GM19463 (cell line): Measurements from ENCODE around the gene SLC22A24.
"Not testable (repeated sequence)": the region's sequence is repeated elsewhere in the genome, so short reads cannot be mapped to it uniquely, and the experiment has no call there.

ENCODE experiments used
- ATAC-seq: cut with Tn5 transposase; IDR thresholded peaks from one replicate; pipeline ENCODE4 v1.9.1; 2021; ENCODE audit warnings: mild to moderate bottlenecking, moderate library complexity; ENCODE audit not compliant: unreplicated experiment

The SLC22A24 gene, protein sequence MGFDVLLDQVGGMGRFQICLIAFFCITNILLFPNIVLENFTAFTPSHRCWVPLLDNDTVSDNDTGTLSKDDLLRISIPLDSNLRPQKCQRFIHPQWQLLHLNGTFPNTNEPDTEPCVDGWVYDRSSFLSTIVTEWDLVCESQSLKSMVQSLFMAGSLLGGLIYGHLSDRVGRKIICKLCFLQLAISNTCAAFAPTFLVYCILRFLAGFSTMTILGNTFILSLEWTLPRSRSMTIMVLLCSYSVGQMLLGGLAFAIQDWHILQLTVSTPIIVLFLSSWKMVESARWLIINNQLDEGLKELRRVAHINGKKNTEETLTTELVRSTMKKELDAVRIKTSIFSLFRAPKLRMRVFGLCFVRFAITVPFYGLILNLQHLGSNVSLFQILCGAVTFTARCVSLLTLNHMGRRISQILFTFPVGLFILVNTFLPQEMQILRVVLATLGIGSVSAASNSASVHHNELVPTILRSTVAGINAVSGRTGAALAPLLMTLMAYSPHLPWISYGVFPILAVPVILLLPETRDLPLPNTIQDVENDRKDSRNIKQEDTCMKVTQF

GRCh38 chr11:63144121-63144520, at the start of gene SLC22A24:
TSS of gene SLC22A24 (minus strand) at chr11:63144221. CDS start at chr11:63143779, 442 bp downstream.
- no peak for ATAC-seq

- ATAC-seq = no peak
Measured at GRCh38 chr11:63180536-63180935, 36.5 kb upstream of the SLC22A24 start.

DNA sequence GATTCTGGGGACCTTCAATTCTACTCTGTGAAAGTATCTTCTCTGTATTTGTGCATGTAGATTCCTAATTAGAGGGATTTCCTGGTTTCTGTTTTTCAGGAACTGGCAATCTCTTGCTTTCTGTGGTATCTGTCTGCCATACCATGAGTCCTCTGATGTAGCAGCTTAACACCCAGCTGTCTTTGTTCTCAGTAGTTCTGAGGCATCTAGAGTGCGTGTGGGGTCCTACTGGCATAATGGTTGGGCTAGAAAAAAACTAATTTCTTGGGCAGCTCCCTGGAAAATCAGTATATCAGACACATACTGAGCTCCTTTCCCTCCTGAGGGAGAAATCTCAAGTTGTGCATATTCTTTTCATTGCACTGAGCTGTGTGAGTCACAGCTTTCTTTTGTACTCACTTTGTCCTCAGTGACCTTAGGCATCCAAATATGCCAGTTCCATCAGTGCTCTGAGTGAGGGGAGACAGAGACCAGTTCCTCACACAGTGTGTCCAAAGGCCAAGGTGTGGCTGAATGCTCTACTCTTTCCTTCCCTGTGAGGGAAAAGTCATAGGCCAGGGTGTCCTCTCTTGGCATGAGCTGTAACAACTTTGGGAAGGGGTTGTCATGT, 35.5 kb upstream of the SLC22A24 start:
- ATAC-seq = no peak

DNA sequence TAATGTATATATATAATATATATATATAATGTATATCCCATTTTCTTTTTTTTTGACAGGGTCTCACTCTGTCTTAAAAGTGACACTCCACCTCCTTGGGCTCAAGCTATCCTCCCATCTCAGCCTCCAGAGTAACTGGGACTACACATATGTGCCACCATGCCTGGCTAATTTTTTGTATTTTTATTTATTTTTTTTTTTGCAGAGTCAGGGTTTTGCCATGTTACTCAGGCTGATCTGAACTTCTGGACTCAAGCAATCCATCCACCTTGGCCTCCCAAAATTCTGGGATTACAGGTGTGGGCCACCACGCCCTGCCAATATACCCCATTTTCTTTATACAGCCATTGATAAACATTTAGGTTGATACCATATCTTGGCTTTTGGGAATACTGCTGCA, 33.9 kb upstream of the SLC22A24 start:
- no peak for ATAC-seq

- no peak for ATAC-seq
Measured at GRCh38 chr11:63165706-63166310, 21.8 kb upstream of the SLC22A24 start.

GRCh38 chr11:63155794-63156193, 11.8 kb upstream of the SLC22A24 start:
- no peak for ATAC-seq

GRCh38 chr11:63146581-63146980, 2.6 kb upstream of the SLC22A24 start:
- no peak for ATAC-seq

GRCh38 chr11:63142459-63142858, 1.6 kb downstream of the SLC22A24 start:
- no peak for ATAC-seq

DNA sequence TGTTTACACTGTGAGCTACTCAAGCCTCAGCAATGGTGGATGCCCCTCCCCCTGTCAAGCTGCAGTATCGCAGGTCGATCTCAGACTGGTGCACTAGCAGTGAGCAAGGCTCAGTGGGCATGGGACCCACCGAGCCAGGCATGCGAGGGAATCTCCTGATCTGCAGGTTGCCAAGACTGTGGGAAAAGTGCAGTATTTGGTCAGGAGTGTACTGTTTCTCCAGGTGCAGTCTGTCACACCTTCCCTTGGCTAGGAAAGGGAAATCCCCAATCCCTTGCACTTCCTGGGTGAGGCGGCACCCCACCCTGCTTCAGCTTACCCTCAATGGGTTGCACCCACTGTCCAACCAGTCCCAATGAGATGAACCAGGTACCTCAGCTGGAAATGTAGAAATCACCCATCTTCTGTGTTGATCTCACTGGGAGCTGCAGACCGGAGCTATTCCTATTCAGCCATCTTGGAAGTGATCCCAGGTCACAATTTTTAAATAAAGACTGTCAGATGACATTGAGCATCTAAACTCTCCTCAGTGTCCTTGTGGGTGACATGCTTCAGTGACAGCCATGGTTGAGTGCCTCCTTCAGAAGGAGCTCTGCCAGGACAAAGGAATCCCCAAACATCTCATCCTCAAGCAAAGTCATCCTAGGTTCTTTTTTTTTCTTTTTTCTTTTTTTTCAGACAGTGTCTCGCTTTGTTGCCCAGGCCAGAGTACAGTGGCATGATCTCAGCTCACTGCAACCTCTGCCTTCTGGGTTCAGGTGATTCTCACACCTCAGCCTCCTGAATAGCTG, 10.8 kb downstream of the SLC22A24 start:
- ATAC-seq = no peak

DNA sequence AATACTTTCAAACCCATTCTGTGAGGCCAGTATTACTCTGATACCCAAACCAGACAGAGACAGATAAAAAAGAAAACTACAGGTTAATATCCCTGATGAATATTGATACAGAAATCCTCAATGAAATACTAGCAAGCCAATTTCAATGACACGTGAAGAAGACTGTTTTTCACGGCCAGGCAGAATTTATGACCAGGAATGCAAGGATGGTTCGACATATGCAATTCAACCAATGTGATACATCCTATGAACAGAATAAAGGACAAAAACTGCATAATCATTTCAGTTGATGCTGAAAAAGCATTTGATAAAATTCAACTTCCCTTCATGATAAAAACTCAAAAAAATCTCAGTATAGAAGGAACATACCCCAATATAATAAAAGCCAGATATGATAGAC, 44.5 kb downstream of the SLC22A24 start:
- ATAC-seq = no peak

- ATAC-seq = no peak
Measured at GRCh38 chr11:63080682-63081081, 63.3 kb downstream of the SLC22A24 start.

DNA sequence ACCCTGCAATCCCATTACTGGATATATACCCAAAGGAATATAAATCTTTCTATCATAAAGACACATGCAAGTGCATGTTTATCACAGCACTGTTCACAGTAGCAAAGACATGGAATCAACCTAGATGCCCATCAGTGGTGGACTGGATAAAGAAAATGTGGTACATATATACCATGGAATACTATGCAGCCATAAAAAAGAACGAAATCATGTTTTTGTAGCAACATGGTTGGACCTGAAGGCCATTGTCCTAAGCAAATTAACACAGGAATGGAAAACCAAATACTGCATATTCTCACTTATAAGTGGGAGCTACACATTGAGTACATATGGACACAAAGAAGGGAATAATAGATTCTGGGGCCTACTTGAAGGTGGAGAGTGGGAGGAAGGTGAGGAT, 97.8 kb downstream of the SLC22A24 start:
- not testable (repeated sequence) for ATAC-seq

DNA sequence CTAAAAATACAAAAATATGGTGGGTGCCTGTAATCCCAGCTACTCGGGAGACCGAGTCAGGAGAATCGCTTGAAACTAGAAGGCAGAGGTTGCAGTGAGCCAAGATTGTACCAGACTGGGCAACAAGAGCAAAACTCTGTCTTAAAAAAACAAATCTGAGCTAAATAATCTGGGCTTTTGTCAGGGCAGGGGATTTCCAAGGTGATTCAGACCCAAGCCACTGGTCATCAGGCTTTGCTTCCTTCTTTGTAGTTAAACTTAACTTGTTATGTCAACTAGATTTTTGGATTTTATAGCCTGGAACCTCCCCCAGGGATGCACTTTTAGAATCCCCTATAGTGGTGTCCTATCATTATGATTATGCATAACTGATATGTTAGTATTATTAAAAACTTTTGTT, 101.4 kb downstream of the SLC22A24 start:
- ATAC-seq = no peak

DNA sequence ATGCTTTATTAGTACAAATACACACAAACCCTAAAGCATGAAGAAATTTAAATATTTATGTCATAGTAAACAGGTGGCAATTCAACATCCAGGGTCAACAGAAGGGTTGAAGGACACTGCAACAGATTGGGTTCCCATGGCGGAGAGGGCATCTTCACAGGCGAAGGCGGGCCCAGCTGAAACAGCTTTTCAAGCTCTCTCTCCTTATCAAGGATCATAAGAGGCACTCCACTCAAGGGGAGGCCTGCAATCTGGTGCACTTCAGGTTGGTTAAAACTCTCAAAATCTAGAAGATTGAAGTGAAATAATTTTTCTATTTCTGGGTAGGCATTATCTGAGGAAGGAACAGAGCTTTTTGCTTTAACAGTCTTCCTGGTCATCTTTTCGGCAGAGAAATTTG, 111.6 kb downstream of the SLC22A24 start:
- no peak for ATAC-seq
